Sigmoid colon (tissue), 7 donors: ENCODE data around the gene DBI. TPM values are rescaled to one million over a fixed set of nuclear protein-coding genes. Genes with fewer than 3 reads are reported as not detected.

ENCODE experiments used
- DNase-seq: peaks from one replicate; pipeline ENCODE4 v3.0.0-alpha.2; 2019
- H3K27ac ChIP-seq, 4 donors: fragments of 200-600 bp; sonication (generic); one replicate each; pipeline ENCODE4 v1.5.1; 2016 to 2019; ENCODE audit warnings: mild to moderate bottlenecking in 1 of 4
- H3K27me3 ChIP-seq, 3 donors: fragments of 200-600 bp; sonication (generic); one replicate each; pipeline ENCODE4 v1.5.1; 2019; ENCODE audit warnings: mild to moderate bottlenecking in 1 of 3
- H3K36me3 ChIP-seq, 4 donors: fragments of 200-600 bp; sonication (generic); one replicate each; pipeline ENCODE4 v1.5.1; 2016 to 2019
- H3K4me1 ChIP-seq, 4 donors: fragments of 200-600 bp; sonication (generic); one replicate each; pipeline ENCODE4 v1.5.1; 2017 to 2019
- H3K4me3 ChIP-seq, 4 donors: fragments of 200-600 bp; sonication (generic); one replicate each; pipeline ENCODE4 v1.5.1; 2017 to 2019; ENCODE audit warnings: mild to moderate bottlenecking in 2 of 4, moderate library complexity in 1 of 4
- H3K9me3 ChIP-seq, 4 donors: fragments of 200-600 bp in 3 of 4; sonication (generic) in 3 of 4; one replicate each; pipeline versions ENCODE4 v1.5.1 to v1.6.1; 2013 to 2019
- CTCF ChIP-seq, 4 experiments: fragments of 450-650 bp in 3 of 4; fragments of 200-600 bp in 1 of 4; IDR thresholded peaks; one replicate each; pipeline ENCODE4 v1.5.1; 2016 to 2019; ENCODE audit warnings: antibody characterized with exemption in 4 of 4, mild to moderate bottlenecking in 3 of 4, moderate library complexity in 2 of 4
- EP300 ChIP-seq, 4 donors: sonication (generic); formaldehyde crosslinking; IDR thresholded peaks; one replicate each; pipeline ENCODE4 v1.6.1; 2017; ENCODE audit warnings: antibody characterized with exemption in 4 of 4
- POLR2A ChIP-seq, 2 donors: fragments of 450-650 bp; IDR thresholded peaks; one replicate each; pipeline ENCODE4 v1.6.1; 2016; ENCODE audit warnings: antibody characterized with exemption in 2 of 2, mild to moderate bottlenecking in 2 of 2, moderate library complexity in 2 of 2
- POLR2AphosphoS5 ChIP-seq, 4 donors: sonication (generic); formaldehyde crosslinking; IDR thresholded peaks; one replicate each; pipeline ENCODE4 v1.6.1; 2017; ENCODE audit warnings: antibody characterized with exemption in 4 of 4
- WGBS, 2 donors: extraction: QIAGEN DNeasy Blood & Tissue Kit; methylation state at CpG; one replicate each; pipeline ENCODE4 v1.1.7; 2013; 5-methylcytosine and 5-hydroxymethylcytosine counted together
- intact Hi-C: fragments of 100-400 bp; cut with DNase I; formaldehyde crosslinking; loops from one replicate; pipeline ENCODE4 v1.15.1; 2023
- polyA plus RNA-seq, 3 donors: library from polyadenylated mRNA; stranded (reverse); fragments of 200-250 nt; gene quantifications; one replicate each; pipeline ENCODE4 v1.2.3, GENCODE V29; 2013
- total RNA-seq, 4 donors: library from RNA; depleted of rRNA; stranded (reverse); fragments of >200 nt; gene quantifications; one replicate each; pipeline ENCODE4 v1.1.0, GENCODE V29; 2016
- donor health status: healthy with polysubstance abuse.
- donor health status: Bipolar disorder and iron deficiency.
- donor health status: healthy.

DBI gene
- total and polyA plus RNA-seq, 7 donors = 49.5 to 1,261 (median 92.4) TPM

DNA sequence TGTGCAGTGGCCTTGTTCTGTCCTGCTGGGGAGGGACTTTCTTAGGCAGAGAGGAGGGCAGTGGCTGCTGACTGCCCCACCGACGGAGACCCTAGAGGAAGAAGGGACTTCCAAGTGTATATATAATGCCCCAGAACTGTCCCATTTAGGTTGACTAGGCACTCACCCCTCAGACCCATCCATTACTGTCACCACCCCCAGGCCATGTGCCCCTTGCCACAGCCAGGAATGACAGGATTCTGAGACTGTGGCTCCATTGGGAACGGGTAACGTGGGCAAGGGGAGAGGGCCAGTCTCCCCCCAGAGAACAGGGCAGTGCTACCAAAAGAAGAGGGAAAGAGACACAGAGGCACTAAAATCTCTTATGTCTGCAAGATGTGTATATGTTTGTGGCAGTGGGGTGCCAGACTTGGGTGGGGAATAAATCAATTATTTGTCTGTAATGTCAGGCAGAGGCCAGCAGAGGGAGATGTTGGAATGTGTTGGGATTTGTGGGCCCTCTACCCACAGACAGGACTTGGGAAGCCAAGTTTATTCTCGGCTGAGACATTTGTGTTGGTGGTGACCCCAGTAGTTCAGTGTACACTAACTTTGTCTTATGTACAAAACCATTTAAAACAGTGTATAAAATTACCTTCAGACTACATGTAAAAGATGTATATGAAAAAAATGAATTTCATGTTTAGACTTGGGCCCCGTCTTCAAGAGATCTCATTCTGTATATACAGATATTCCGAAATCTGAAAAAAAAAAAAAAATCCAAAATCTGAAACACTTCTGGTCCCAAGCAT is 40.8 kb downstream of the DBI start:
- Histone ChIP-seq H3K27me3 (peaks cover 0 to 4% (median 0%) of the 10 kb centered on the region in 3 donors), H3K4me3 (no peak overlapping the region), H3K36me3 (no peaks in the 10 kb centered on the region), H3K9me3 (no peaks in the 10 kb centered on the region), H3K4me1 (no peaks in the 10 kb centered on the region), H3K27ac (no peak overlapping the region)
- intact Hi-C loops = loop anchor here (1.0 to 10.0 kb wide), 2 partner anchors 69 to 247 kb away; no protein-coding TSS in a partner anchor
- WGBS, 2 donors = 72 to 78% methylated on average over 7 of the region's 7 CpGs
- peak; percentile 68 to 78 (median 72) for TF ChIP-seq CTCF (IDR thresholded peaks at IDR 0.05)
- TF ChIP-seq POLR2AphosphoS5 (IDR thresholded peaks at IDR 0.05) = no peak
- no peak for TF ChIP-seq EP300 (IDR thresholded peaks at IDR 0.05)
- no peak for DNase-seq

DNA sequence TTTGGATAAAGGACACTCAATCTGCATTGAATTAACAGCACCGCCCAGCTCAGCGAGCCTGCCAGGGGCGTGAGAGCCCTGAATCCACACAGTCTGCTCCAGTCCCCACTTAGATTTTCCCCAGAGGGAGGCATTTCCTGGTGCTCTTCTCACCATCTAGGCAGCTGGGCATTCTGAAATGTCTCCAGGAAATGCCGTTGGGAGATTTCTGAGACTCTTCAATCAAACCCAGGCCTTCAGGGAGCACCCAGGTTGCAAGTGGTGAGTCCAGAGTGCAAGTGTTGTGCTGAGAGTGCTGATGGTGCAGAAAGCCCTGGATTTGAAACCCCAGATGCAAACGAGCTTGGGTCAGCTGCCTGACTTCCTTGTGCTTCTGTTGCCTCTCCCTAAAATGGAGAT is 41.4 kb downstream of the DBI start:
- 37 to 58% methylated on average over 5 of the region's 5 CpGs for WGBS, 2 donors
- TF ChIP-seq EP300 (IDR thresholded peaks at IDR 0.05) (no peak), POLR2AphosphoS5 (IDR thresholded peaks at IDR 0.05) (no peak), CTCF (IDR thresholded peaks at IDR 0.05) (no peak), POLR2A (IDR thresholded peaks at IDR 0.05) (no peak)
- H3K4me3 ChIP-seq = no peak overlapping the region
- intact Hi-C loops = loop anchor here (10.0 kb wide), 1 partner anchor 247 kb away; no protein-coding TSS in a partner anchor
- no peaks in the 10 kb centered on the region for H3K9me3 ChIP-seq
- H3K27me3 ChIP-seq = peaks cover 0 to 5% (median 0%) of the 10 kb centered on the region in 3 donors
- no peak overlapping the region for H3K27ac ChIP-seq
- DNase-seq = no peak
- H3K4me1 ChIP-seq = no peaks in the 10 kb centered on the region
- H3K36me3 ChIP-seq = no peaks in the 10 kb centered on the region

- Histone ChIP-seq H3K36me3 (no peaks in the 10 kb centered on the region), H3K4me3 (no peak overlapping the region), H3K27ac (no peak overlapping the region), H3K4me1 (no peaks in the 10 kb centered on the region), H3K27me3 (peaks cover 0 to 5% (median 0%) of the 10 kb centered on the region in 3 donors), H3K9me3 (no peaks in the 10 kb centered on the region)
- DNase-seq = no peak
- intact Hi-C loops = loop anchor here (10.0 kb wide), 1 partner anchor 245 kb away; no protein-coding TSS in a partner anchor
- no peak for TF ChIP-seq POLR2A (IDR thresholded peaks at IDR 0.05)
- TF ChIP-seq CTCF (IDR thresholded peaks at IDR 0.05) = no peak
- TF ChIP-seq EP300 (IDR thresholded peaks at IDR 0.05) = no peak
- no peak for TF ChIP-seq POLR2AphosphoS5 (IDR thresholded peaks at IDR 0.05)
- 37 to 83% methylated on average over 4 of the region's 4 CpGs for WGBS, 2 donors
These were observed 42.7 kb downstream of the DBI start for GRCh38 chr2:119409506-119409905.

GRCh38 chr2:119414894-119415293 is 48.1 kb downstream of the DBI start:
- no peak overlapping the region for H3K4me3 ChIP-seq
- 57 to 89% methylated on average over 3 of the region's 3 CpGs for WGBS, 2 donors
- intact Hi-C loops = no loop called here
- TF ChIP-seq POLR2AphosphoS5 (IDR thresholded peaks at IDR 0.05) (no peak), POLR2A (IDR thresholded peaks at IDR 0.05) (no peak), CTCF (IDR thresholded peaks at IDR 0.05) (no peak), EP300 (IDR thresholded peaks at IDR 0.05) (no peak)
- DNase-seq = no peak
- H3K27ac ChIP-seq = no peak overlapping the region
- H3K9me3 ChIP-seq = no peaks in the 10 kb centered on the region
- H3K27me3 ChIP-seq = peaks cover 0 to 5% (median 0%) of the 10 kb centered on the region in 3 donors
- no peaks in the 10 kb centered on the region for H3K4me1 ChIP-seq
- no peaks in the 10 kb centered on the region for H3K36me3 ChIP-seq
